Left lobe of liver (tissue), 2 donors: ENCODE results near the gene GRID2. TPM values are rescaled to one million over a fixed set of nuclear protein-coding genes. Genes with fewer than 3 reads are reported as not detected.
"Not testable (repeated sequence)": the region's sequence is repeated elsewhere in the genome, so short reads cannot be mapped to it uniquely, and the experiment has no call there.

ENCODE experiments used
- ATAC-seq: fragments of 200-7000 bp; cut with Tn5 transposase; one replicate; pipeline ENCODE4 v1.9.1; 2020; ENCODE audit warnings: mild to moderate bottlenecking, moderate library complexity
- DNase-seq: peaks from one replicate; pipeline ENCODE4 v3.0.0-alpha.2; 2020; ENCODE audit warnings: low spot score
- total RNA-seq: library from RNA; stranded (reverse); gene quantifications from one replicate; pipeline ENCODE4 v1.2.1, GENCODE V29; 2021
- donor health status: DM: no; HTN: no; CAD: no; lungs with moderate emphysema.
- donor health status: DM: no; HTN: yes; CAD: no.

GRID2 gene
- total RNA-seq, 1 donor from 2014 or later: not detected

DNA sequence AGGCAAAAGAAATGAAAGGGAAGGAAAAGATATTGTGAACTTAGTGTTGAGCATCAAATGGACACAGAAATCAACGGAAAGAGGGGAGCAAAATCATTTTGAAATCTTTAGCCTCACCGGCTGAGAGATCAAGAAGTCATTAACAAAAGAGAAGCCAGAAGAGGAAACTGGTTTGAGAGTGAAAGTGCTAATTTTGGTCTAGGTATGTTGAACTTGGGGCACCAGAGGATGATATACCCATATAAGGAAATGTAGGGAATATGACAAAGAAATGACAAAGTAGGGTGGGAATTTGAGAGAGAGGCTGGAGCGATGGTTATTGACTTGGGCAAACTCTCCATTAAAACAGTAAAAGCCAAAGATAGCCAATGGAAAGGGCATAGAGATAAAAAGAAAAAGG is 1341.4 kb downstream of the GRID2 start:
- no peak for DNase-seq
- no peak for ATAC-seq

GRCh38 chr4:93646233-93646930 is 1342.6 kb downstream of the GRID2 start:
- DNase-seq (no peak), ATAC-seq (no peak)

DNA sequence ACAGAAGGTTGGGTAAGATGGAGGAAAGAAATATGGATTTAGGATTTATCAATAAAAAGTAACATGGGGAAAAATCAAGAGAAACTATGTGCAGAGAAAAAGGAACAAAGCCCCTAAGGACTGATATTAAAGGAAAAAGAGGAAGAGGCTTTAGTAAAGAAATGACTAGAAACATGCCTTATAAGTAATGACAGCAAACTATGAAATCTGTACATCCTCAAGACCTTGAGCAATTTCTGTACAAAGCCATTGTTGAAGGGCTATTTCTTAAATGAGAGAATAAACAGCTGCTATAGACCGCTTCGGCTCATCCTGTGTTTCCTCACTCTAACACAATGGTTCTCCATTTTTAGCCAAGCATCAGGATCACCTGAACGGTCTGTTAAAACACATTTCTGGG is 1344.5 kb downstream of the GRID2 start:
- no peak for ATAC-seq

GRCh38 chr4:93649828-93650227 is 1346.1 kb downstream of the GRID2 start:
- ATAC-seq (no peak), DNase-seq (no peak)

More for the DNA sequence above, 1344.5 kb downstream of the GRID2 start:
- no peak for DNase-seq

DNA sequence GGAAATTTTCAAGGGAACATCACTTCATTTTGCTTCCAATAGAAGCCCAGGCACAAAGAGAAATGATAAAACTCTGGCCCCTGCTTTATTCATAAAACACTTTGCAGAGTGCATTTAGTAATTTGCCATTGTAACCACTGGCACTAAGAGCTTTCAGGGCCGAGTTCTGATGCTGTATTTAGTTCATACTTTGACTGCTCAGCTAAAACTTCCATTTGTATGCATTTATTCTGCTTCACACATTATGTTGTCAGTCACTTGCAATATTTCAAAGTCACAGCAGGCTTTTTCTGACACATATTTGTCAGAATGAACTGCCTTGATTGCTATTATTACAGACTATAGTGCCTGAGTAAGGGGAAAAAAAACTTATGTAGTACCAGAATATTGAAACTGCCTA is 1350.4 kb downstream of the GRID2 start:
- ATAC-seq: no peak
- DNase-seq: no peak

GRCh38 chr4:93657527-93657926 is 1353.8 kb downstream of the GRID2 start:
- DNase-seq: no peak
- ATAC-seq: no peak

DNA sequence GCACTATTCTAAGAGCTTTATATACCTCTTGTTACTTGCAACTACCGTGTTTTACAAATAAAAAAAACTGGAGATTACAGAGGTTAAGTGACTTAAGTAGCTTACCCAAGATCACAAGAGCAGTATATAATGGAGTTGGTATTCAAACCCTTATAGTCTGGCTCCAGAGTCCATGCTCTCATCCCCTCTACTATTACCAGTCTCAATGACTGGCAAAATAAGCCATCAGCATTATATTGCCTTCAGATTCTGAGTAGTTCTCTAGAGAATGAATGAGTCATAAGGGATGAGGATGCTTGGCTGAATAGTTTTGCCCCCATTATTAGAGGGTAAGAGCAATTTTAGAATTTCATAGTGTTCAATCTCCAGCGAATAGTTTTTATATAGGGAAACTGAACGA is 1354.7 kb downstream of the GRID2 start:
- DNase-seq: no peak
- ATAC-seq: no peak

- DNase-seq (no peak), ATAC-seq (no peak)
These were observed 1355.9 kb downstream of the GRID2 start for GRCh38 chr4:93659629-93660028.

GRCh38 chr4:93660036-93660435 is 1356.3 kb downstream of the GRID2 start:
- no peak for DNase-seq
- no peak for ATAC-seq

GRCh38 chr4:93670434-93670833 is 1366.7 kb downstream of the GRID2 start:
- no peak for ATAC-seq

DNA sequence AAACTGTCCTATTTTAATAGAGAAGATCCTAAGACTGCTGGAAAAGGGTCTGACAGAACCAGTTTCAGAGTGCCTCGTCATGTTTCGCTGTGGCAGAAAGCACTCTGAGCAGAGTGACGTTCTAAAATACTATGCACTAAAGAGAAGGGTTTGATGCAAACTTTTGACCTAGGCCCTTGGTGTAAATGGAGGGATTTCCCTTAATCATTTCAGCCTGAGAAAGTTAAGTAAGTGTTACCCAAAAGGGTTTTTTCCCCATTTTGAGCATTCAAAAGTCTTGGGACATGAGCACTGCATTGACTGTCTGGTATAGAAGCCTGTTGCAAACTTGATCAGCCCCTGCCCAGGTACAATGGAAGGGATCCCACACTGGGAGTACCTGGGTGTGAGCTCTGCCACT is 1367.3 kb downstream of the GRID2 start:
- no peak for DNase-seq
- no peak for ATAC-seq

More at GRCh38 chr4:93670434-93670833, 1366.7 kb downstream of the GRID2 start:
- no peak for DNase-seq

DNA sequence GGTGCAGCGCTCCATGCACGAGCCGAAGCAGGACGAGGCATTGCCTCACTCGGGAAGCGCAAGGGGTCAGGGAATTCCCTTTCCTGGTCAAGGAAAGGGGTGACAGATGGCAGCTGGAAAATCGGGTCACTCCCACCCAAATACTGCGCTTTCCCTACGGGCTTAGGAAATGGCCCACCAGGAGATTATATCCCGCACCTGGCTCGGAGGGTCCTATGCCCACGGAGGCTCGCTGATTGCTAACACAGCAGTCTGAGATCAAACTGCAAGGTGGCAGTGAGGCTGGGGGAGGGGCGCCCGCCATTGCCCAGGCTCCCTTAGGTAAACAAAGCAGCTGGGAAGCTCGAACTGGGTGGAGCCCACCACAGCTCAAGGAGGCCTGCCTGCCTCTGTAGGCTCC is 1373.2 kb downstream of the GRID2 start:
- ATAC-seq, DNase-seq: not testable (repeated sequence)

GRCh38 chr4:93684571-93684970 is 1380.8 kb downstream of the GRID2 start:
- ATAC-seq (no peak), DNase-seq (no peak)

GRCh38 chr4:93687304-93687703 is 1383.5 kb downstream of the GRID2 start:
- DNase-seq: no peak
- no peak for ATAC-seq

DNA sequence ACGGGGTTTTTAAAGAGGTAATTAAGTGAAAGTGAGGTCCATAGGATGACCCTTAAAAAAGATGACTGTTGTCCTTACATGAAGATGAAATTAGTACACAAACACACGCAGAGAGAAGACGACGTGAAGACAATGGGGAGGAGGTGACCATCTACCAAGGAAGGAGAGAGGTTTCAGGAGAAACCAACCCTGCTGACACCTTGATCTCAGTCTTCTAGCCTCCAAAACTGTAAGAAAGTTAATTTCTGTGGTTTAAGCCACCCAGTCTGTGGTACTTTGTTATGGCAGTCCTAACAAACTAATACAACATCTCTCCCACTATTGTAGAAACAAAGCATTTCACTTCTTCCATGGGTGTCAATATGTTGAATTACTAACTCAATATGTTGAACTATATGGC is 1385.2 kb downstream of the GRID2 start:
- DNase-seq: no peak
- no peak for ATAC-seq

DNA sequence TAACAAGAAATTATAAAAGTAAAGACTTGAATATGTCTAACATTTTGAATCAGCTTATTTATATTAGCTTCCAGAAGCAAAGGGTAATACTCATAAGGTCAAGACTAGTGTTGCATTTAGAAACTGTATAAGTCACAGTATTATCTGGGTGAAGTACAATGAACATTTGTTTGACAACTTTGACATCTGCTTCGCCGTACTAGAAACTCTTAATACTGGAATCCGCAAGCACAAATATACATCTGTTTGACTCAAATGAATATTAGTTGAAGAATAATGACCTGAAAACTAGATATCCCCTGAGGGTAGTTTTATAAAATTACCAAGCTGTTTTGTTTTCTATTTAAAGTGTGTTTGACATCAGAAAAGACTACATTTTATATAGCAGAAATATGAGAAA is 1389.4 kb downstream of the GRID2 start:
- ATAC-seq (no peak), DNase-seq (no peak)

- DNase-seq (no peak), ATAC-seq (no peak)
These were observed 1394.9 kb downstream of the GRID2 start for GRCh38 chr4:93698686-93699085.

- no peak for DNase-seq
- no peak for ATAC-seq
These were observed 1396.8 kb downstream of the GRID2 start for GRCh38 chr4:93700571-93700970.

DNA sequence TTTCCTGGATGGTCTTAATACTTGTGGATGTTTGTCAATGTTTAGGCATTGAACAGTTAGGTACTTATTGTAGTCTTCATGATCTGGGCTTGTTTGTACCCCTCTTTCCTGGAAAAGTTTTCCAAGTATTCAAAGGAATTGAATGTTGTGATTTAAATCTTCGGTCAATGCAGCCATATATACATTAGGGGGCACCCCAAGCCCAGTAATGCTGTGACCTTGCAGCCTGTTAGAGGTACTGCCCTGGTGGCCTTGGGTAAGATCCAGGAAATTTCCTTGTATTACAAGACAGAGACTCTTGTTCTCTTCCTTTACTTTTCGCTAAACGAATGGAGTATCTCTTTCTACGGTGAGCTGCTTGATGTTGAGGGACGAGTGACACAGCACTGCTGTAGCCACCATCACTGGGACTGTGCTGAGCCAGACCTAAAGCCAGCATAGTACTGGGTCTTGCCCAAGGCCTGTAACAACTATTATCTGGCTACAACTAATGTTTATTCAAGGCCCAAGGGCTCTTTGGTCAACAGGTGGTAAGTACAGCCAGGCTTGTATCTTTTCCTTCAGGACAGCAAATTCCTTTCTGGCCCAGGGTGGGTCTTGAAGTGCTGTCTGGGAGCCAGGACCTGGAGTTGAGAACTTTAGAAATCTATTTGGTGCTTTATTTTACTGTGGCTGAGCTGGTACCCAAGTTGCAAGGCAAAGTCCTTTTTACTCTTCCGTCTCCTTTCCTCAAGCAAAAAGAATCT is 1406.5 kb downstream of the GRID2 start:
- DNase-seq (no peak), ATAC-seq (no peak)

DNA sequence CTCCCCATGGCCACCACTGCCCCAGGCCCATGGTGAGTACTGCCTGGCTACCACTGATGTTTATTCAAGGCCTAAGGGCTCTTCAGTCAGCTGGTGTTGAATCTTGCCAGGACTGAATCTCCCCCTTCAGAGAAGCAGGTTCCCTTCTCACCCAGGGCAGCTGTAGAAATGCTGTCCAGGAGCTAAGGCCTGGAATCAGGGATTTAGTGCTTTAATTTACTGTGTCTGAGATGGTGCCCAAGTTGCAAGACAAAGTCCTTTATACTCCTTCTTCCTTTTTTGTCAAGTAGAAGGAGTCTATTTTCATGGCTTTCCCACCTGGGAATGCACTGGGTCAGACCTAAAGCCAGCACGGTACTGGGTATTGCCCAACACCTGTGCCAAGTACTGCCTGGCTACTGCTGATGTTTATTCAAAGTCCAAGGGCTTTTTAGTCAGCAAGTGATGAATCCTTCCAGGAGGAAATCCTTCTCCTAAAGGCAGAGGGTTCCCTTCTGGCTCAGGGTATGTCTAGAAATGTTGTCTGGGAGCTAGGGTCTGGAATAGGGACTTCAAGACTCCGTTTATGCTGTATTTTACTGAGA is 1407.2 kb downstream of the GRID2 start:
- no peak for DNase-seq
- peak; percentile 45 for ATAC-seq

DNA sequence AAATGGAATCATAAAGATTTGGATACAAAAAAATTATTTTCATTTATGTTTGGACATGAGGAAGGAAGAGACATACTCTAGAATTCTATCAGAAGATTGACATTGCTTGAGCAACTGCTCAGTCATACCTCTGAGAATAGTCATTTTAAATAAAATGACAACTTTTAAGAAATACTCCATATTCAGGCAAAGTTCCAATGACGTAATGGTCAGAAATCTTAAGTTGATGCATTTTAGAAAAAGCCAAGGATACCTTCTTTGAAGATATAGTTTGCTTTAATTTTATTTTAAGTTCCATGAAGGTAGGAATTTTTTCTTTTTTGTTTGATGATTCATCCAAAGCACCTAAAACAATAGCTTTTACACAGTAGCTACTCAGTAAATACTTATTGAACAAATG is 1414.5 kb downstream of the GRID2 start:
- ATAC-seq (no peak), DNase-seq (no peak)

DNA sequence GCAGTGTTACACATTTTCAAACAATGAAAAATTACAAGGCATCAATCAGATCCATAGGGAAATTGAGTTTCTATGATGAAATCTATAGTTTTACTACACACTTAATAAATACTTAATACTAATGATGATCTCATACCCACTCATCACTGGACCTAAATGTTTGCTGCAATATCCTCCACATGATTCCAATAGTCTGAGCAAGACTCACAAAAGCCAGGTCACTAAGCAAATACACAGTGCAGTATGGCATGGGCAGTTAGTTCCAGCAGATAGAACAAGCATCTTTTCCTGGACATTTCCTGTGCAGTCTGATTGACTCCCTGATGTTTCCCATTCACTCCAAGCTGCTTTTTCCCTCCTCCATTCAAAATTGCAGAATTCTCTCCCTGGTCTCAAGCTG is 1415.8 kb downstream of the GRID2 start:
- no peak for ATAC-seq
- no peak for DNase-seq
